HEK293 (cell line): ENCODE data around the gene ANKRD44.

Source experiments
- CTCF ChIA-PET: fragments of 350-600 bp; formaldehyde crosslinking; extraction: SDS; loops from one replicate; lab custom pipeline; 2021; ENCODE audit warnings: antibody characterized with exemption; lab: Yijun Ruan, JAX
- POLR2A ChIA-PET: fragments of 300-600 bp; formaldehyde crosslinking; extraction: SDS; loops from one replicate; lab custom pipeline; 2020; ENCODE audit warnings: antibody characterized with exemption, inconsistent platforms; lab: Yijun Ruan, JAX
- H3K27ac ChIP-seq: fragments of 200-500 bp; sonication (Bioruptor generic); 2 replicates; pipeline ENCODE4 v1.5.1; 2014; ENCODE audit warnings: low read depth, low read length, control low read depth, inconsistent platforms; ENCODE audit errors: extremely low read depth
- H3K36me3 ChIP-seq, 2 experiments: fragments of 200-500 bp in 1 of 2; sonication (Bioruptor generic) in 1 of 2; 1 replicate in 1 of 2; 2 replicates in 1 of 2; pipeline ENCODE4 v1.5.1; 2014 to 2017; ENCODE audit warnings: inconsistent platforms in 2 of 2, low read length in 2 of 2; ENCODE audit not compliant: control insufficient read depth in 2 of 2, insufficient read depth in 1 of 2
- H3K4me1 ChIP-seq: fragments of 200-500 bp; sonication (Bioruptor generic); 2 replicates; pipeline ENCODE4 v1.5.1; 2014; ENCODE audit warnings: mild to moderate bottlenecking, low read length, inconsistent platforms; ENCODE audit not compliant: control insufficient read depth, insufficient read depth
- H3K4me3 ChIP-seq: 2 replicates; pipeline ENCODE4 v1.5.1; 2011; ENCODE audit warnings: low read depth, mild to moderate bottlenecking, control low read depth, low read length, moderate library complexity
- H3K9me3 ChIP-seq: fragments of 200-500 bp; sonication (Bioruptor generic); 2 replicates; pipeline ENCODE4 v1.5.1; 2014; ENCODE audit warnings: low read depth, low read length, inconsistent platforms; ENCODE audit not compliant: control insufficient read depth, insufficient read depth
- FEZF1 ChIP-seq: fragments of 450-650 bp; formaldehyde crosslinking; IDR thresholded peaks from 2 replicates; pipeline ENCODE4 v1.5.1; 2016; ENCODE audit warnings: missing biosample characterization, missing genetic modification characterization
- GFI1B ChIP-seq: fragments of 450-650 bp; formaldehyde crosslinking; IDR thresholded peaks from 2 replicates; pipeline ENCODE4 v1.5.1; 2016; ENCODE audit warnings: missing biosample characterization, missing genetic modification characterization
- ZNF146 ChIP-seq: fragments of 450-650 bp; formaldehyde crosslinking; IDR thresholded peaks from 2 replicates; pipeline ENCODE4 v1.5.1; 2016; ENCODE audit warnings: missing biosample characterization, missing genetic modification characterization
- ZNF23 ChIP-seq: fragments of 450-650 bp; formaldehyde crosslinking; IDR thresholded peaks from 2 replicates; pipeline ENCODE4 v1.5.1; 2016; ENCODE audit warnings: missing biosample characterization, missing genetic modification characterization, borderline replicate concordance
- ZNF239 ChIP-seq: fragments of 450-650 bp; formaldehyde crosslinking; IDR thresholded peaks from 2 replicates; pipeline ENCODE4 v1.5.1; 2016; ENCODE audit warnings: missing biosample characterization, missing genetic modification characterization
- ZNF473 ChIP-seq: fragments of 450-650 bp; formaldehyde crosslinking; IDR thresholded peaks from 2 replicates; pipeline ENCODE4 v1.5.1; 2017; ENCODE audit warnings: missing biosample characterization, missing genetic modification characterization
- ZNF624 ChIP-seq: fragments of 450-650 bp; formaldehyde crosslinking; IDR thresholded peaks from 2 replicates; pipeline ENCODE4 v1.5.1; 2017; ENCODE audit warnings: missing biosample characterization, missing genetic modification characterization
- ZNF747 ChIP-seq: fragments of 450-650 bp; formaldehyde crosslinking; IDR thresholded peaks from 2 replicates; pipeline ENCODE4 v1.5.1; 2016; ENCODE audit warnings: missing biosample characterization, missing genetic modification characterization
- ZNF777 ChIP-seq: fragments of 450-650 bp; formaldehyde crosslinking; IDR thresholded peaks from 2 replicates; pipeline ENCODE4 v1.5.1; 2017; ENCODE audit warnings: missing biosample characterization, missing genetic modification characterization, borderline replicate concordance
- TF ChIP-seq, protein P1 (sequence below): fragments of 450-650 bp; formaldehyde crosslinking; IDR thresholded peaks from 2 replicates; pipeline ENCODE4 v1.5.1; 2016; ENCODE audit warnings: missing biosample characterization, missing genetic modification characterization, borderline replicate concordance
- TF ChIP-seq, protein P2 (sequence below): fragments of 450-650 bp; formaldehyde crosslinking; IDR thresholded peaks from 2 replicates; pipeline ENCODE4 v1.5.1; 2016; ENCODE audit warnings: missing biosample characterization, missing genetic modification characterization
- TF ChIP-seq, protein P3 (sequence below): IDR thresholded peaks from 2 replicates; pipeline ENCODE4 v1.6.1; 2011; ENCODE audit warnings: mild to moderate bottlenecking, low read depth, low read length, borderline replicate concordance
- TF ChIP-seq, protein P4 (sequence below): fragments of 450-650 bp; formaldehyde crosslinking; conservative IDR thresholded peaks from 2 replicates; pipeline ENCODE4 v1.5.1; 2016; ENCODE audit warnings: low read depth, missing biosample characterization, missing genetic modification characterization
- TF ChIP-seq, protein P5 (sequence below): fragments of 450-650 bp; formaldehyde crosslinking; IDR thresholded peaks from 2 replicates; pipeline ENCODE4 v1.5.1; 2017; ENCODE audit warnings: missing biosample characterization, missing genetic modification characterization
- TF ChIP-seq, protein P6 (sequence below): sonication (generic); formaldehyde crosslinking; IDR thresholded peaks from 2 replicates; pipeline ENCODE4 v1.8.1; 2022; ENCODE audit warnings: mild to moderate bottlenecking, moderate library complexity, missing genetic modification reagents
- TF ChIP-seq, protein P7 (sequence below): fragments of 450-650 bp; formaldehyde crosslinking; IDR thresholded peaks from 2 replicates; pipeline ENCODE4 v1.5.1; 2016; ENCODE audit warnings: missing biosample characterization, missing genetic modification characterization

The ANKRD44 gene

DNA sequence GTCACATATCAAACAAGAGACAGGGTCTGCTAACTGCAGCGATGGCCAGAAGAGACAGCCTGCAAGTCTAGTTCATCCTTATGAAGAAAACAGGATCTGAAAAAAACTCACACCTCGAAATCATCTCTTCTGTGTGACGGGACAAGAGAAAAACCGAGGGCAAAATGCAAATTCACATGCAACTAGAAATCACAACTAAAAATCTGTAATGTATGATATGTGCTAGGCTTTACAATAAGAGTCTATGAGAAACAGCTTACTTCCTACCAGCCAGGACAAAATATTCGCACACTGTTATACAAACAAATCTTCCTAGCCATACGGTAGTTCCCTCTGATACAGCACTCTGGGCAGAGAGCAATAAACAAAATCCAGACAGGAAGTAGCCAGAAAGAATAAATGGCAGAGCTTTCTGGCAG, 48.8 kb downstream of the ANKRD44 start (continued):
- TF ChIP-seq, protein P1, sequence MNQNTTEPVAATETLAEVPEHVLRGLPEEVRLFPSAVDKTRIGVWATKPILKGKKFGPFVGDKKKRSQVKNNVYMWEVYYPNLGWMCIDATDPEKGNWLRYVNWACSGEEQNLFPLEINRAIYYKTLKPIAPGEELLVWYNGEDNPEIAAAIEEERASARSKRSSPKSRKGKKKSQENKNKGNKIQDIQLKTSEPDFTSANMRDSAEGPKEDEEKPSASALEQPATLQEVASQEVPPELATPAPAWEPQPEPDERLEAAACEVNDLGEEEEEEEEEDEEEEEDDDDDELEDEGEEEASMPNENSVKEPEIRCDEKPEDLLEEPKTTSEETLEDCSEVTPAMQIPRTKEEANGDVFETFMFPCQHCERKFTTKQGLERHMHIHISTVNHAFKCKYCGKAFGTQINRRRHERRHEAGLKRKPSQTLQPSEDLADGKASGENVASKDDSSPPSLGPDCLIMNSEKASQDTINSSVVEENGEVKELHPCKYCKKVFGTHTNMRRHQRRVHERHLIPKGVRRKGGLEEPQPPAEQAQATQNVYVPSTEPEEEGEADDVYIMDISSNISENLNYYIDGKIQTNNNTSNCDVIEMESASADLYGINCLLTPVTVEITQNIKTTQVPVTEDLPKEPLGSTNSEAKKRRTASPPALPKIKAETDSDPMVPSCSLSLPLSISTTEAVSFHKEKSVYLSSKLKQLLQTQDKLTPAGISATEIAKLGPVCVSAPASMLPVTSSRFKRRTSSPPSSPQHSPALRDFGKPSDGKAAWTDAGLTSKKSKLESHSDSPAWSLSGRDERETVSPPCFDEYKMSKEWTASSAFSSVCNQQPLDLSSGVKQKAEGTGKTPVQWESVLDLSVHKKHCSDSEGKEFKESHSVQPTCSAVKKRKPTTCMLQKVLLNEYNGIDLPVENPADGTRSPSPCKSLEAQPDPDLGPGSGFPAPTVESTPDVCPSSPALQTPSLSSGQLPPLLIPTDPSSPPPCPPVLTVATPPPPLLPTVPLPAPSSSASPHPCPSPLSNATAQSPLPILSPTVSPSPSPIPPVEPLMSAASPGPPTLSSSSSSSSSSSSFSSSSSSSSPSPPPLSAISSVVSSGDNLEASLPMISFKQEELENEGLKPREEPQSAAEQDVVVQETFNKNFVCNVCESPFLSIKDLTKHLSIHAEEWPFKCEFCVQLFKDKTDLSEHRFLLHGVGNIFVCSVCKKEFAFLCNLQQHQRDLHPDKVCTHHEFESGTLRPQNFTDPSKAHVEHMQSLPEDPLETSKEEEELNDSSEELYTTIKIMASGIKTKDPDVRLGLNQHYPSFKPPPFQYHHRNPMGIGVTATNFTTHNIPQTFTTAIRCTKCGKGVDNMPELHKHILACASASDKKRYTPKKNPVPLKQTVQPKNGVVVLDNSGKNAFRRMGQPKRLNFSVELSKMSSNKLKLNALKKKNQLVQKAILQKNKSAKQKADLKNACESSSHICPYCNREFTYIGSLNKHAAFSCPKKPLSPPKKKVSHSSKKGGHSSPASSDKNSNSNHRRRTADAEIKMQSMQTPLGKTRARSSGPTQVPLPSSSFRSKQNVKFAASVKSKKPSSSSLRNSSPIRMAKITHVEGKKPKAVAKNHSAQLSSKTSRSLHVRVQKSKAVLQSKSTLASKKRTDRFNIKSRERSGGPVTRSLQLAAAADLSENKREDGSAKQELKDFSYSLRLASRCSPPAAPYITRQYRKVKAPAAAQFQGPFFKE (tag by site-specific recombination), result no peak
- TF ChIP-seq ZNF747, result no peak

DNA sequence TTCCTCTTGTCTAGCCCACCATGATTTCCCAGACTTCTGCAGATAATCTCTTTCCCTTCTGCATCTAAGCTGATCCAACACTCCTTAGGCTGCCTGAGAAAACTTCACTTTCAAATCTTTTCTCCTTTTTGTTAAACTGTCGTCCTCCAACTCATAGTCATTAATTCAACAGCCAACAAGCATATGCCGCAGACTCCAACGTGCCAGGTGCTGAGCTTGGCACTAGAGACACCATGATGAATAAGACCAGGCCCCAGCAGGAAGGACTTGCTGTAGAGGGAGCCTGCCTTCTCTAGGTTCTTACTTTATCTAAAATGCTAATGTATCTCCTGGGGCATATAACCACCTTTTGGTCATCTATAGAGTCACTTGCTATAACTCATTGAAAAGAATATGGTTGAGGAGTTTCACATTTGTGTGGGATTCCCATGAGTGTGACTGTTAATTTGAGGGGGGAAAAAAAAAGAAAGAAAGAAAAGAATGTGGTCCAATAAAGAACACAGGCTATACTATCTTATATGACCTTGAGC, 51.0 kb downstream of the ANKRD44 start:
- no peaks in the 10 kb centered on the region for H3K4me1 ChIP-seq
- CTCF ChIA-PET, result no interaction called here
- TF ChIP-seq, protein P2, sequence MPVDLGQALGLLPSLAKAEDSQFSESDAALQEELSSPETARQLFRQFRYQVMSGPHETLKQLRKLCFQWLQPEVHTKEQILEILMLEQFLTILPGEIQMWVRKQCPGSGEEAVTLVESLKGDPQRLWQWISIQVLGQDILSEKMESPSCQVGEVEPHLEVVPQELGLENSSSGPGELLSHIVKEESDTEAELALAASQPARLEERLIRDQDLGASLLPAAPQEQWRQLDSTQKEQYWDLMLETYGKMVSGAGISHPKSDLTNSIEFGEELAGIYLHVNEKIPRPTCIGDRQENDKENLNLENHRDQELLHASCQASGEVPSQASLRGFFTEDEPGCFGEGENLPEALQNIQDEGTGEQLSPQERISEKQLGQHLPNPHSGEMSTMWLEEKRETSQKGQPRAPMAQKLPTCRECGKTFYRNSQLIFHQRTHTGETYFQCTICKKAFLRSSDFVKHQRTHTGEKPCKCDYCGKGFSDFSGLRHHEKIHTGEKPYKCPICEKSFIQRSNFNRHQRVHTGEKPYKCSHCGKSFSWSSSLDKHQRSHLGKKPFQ (tag by site-specific recombination), result no peak
- TF ChIP-seq, protein P3, sequence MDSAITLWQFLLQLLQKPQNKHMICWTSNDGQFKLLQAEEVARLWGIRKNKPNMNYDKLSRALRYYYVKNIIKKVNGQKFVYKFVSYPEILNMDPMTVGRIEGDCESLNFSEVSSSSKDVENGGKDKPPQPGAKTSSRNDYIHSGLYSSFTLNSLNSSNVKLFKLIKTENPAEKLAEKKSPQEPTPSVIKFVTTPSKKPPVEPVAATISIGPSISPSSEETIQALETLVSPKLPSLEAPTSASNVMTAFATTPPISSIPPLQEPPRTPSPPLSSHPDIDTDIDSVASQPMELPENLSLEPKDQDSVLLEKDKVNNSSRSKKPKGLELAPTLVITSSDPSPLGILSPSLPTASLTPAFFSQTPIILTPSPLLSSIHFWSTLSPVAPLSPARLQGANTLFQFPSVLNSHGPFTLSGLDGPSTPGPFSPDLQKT, result no peak
- no peak for TF ChIP-seq ZNF624
- no peak for TF ChIP-seq ZNF23 (tag by site-specific recombination)
- TF ChIP-seq, protein P4, sequence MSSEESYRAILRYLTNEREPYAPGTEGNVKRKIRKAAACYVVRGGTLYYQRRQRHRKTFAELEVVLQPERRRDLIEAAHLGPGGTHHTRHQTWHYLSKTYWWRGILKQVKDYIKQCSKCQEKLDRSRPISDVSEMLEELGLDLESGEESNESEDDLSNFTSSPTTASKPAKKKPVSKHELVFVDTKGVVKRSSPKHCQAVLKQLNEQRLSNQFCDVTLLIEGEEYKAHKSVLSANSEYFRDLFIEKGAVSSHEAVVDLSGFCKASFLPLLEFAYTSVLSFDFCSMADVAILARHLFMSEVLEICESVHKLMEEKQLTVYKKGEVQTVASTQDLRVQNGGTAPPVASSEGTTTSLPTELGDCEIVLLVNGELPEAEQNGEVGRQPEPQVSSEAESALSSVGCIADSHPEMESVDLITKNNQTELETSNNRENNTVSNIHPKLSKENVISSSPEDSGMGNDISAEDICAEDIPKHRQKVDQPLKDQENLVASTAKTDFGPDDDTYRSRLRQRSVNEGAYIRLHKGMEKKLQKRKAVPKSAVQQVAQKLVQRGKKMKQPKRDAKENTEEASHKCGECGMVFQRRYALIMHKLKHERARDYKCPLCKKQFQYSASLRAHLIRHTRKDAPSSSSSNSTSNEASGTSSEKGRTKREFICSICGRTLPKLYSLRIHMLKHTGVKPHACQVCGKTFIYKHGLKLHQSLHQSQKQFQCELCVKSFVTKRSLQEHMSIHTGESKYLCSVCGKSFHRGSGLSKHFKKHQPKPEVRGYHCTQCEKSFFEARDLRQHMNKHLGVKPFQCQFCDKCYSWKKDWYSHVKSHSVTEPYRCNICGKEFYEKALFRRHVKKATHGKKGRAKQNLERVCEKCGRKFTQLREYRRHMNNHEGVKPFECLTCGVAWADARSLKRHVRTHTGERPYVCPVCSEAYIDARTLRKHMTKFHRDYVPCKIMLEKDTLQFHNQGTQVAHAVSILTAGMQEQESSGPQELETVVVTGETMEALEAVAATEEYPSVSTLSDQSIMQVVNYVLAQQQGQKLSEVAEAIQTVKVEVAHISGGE (tag by site-specific recombination), result no peak
- TF ChIP-seq, protein P5, sequence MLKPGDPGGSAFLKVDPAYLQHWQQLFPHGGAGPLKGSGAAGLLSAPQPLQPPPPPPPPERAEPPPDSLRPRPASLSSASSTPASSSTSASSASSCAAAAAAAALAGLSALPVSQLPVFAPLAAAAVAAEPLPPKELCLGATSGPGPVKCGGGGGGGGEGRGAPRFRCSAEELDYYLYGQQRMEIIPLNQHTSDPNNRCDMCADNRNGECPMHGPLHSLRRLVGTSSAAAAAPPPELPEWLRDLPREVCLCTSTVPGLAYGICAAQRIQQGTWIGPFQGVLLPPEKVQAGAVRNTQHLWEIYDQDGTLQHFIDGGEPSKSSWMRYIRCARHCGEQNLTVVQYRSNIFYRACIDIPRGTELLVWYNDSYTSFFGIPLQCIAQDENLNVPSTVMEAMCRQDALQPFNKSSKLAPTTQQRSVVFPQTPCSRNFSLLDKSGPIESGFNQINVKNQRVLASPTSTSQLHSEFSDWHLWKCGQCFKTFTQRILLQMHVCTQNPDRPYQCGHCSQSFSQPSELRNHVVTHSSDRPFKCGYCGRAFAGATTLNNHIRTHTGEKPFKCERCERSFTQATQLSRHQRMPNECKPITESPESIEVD (tag by site-specific recombination), result no peak
- TF ChIP-seq GFI1B (tag by site-specific recombination), result no peak
- no peak for TF ChIP-seq ZNF239 (tag by site-specific recombination)
- TF ChIP-seq FEZF1 (tag by site-specific recombination), result no peak
- TF ChIP-seq ZNF473 (tag by site-specific recombination), result no peak
- TF ChIP-seq, protein P6, sequence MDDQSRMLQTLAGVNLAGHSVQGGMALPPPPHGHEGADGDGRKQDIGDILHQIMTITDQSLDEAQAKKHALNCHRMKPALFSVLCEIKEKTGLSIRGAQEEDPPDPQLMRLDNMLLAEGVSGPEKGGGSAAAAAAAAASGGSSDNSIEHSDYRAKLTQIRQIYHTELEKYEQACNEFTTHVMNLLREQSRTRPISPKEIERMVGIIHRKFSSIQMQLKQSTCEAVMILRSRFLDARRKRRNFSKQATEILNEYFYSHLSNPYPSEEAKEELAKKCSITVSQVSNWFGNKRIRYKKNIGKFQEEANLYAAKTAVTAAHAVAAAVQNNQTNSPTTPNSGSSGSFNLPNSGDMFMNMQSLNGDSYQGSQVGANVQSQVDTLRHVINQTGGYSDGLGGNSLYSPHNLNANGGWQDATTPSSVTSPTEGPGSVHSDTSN, result no peak
- TF ChIP-seq, protein P7, sequence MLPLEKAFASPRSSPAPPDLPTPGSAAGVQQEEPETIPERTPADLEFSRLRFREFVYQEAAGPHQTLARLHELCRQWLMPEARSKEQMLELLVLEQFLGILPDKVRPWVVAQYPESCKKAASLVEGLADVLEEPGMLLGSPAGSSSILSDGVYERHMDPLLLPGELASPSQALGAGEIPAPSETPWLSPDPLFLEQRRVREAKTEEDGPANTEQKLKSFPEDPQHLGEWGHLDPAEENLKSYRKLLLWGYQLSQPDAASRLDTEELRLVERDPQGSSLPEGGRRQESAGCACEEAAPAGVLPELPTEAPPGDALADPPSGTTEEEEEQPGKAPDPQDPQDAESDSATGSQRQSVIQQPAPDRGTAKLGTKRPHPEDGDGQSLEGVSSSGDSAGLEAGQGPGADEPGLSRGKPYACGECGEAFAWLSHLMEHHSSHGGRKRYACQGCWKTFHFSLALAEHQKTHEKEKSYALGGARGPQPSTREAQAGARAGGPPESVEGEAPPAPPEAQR (tag by site-specific recombination), result no peak
- no peak for TF ChIP-seq ZNF777 (tag by site-specific recombination)
- no peak for TF ChIP-seq ZNF146 (tag by site-specific recombination)

More for the DNA sequence above, 51.0 kb downstream of the ANKRD44 start:
- Histone ChIP-seq H3K4me3 (no peak overlapping the region), H3K9me3 (no peaks in the 10 kb centered on the region), H3K36me3 (no peaks in the 10 kb centered on the region), H3K27ac (no peak overlapping the region)
- POLR2A ChIA-PET, result no interaction called here
